Measurements from ENCODE around the gene SPATA31E1. TPM values are rescaled to one million over a fixed set of nuclear protein-coding genes. Genes with fewer than 3 reads are reported as not detected.
"Not testable (repeated sequence)": the region's sequence is repeated elsewhere in the genome, so short reads cannot be mapped to it uniquely, and the experiment has no call there.

Gene SPATA31E1
- total RNA-seq, 1 experiment from 2014 or later: 0.04 TPM

- H3K9ac ChIP-seq (ENCODE audit: low read length): no peak overlapping the region
- H3K4me2 ChIP-seq (ENCODE audit: low read length): no peak overlapping the region
- H3K79me2 ChIP-seq (ENCODE audit: low read length): no peaks in the 10 kb centered on the region
- H4K20me1 ChIP-seq (ENCODE audit: low read length): no peaks in the 10 kb centered on the region
- H3K9me2 ChIP-seq (replicated peaks; ENCODE audit: low read length): no peaks in the 10 kb centered on the region
- POLR2A ChIA-PET (ENCODE audit: unreplicated experiment): no interaction called here
- DNase-seq (peak; percentile 51), ATAC-seq (no peak)
- H3K27me3 ChIP-seq (ENCODE audit: low read length): no peaks in the 10 kb centered on the region
- H3K27ac ChIP-seq (ENCODE audit: low read length): no peak overlapping the region
- H2AFZ ChIP-seq (ENCODE audit: low read length): no peak overlapping the region
- no peak overlapping the region for H3K4me3 ChIP-seq (ENCODE audit: low read length)
- no peaks in the 10 kb centered on the region; the same call in 1 of the 2 replicates for H3K4me1 ChIP-seq (ENCODE audit: insufficient read depth, low read length)
- H3K36me3 ChIP-seq (ENCODE audit: low read depth, low read length): no peaks in the 10 kb centered on the region
- no peaks in the 10 kb centered on the region for H3K9me3 ChIP-seq (ENCODE audit: low read length)
- BruUV-seq (replicated peaks): no TSS peak
- H3F3A ChIP-seq (ENCODE audit: low read length, unreplicated experiment): no peaks in the 10 kb centered on the region
- TF ChIP-seq EZH2phosphoT487 (IDR thresholded peaks at IDR 0.05; ENCODE audit: borderline replicate concordance, low read length): no peak
- TF ChIP-seq CTCF (conservative IDR thresholded peaks at IDR 0.05; ENCODE audit: low read depth, low read length): no peak
- no peak for TF ChIP-seq EZH2 (IDR thresholded peaks at IDR 0.05; ENCODE audit: low read length, unreplicated experiment)
- intact Hi-C loops (cut with micrococcal nuclease): no loop called here
- CTCF ChIA-PET: no interaction called here
These were observed 32.3 kb upstream of the SPATA31E1 start for GRCh38 chr9:87850391-87850790.

- H3K27me3 ChIP-seq (ENCODE audit: low read length); DNase-seq; ATAC-seq; POLR2A ChIA-PET (ENCODE audit: unreplicated experiment); H4K20me1 ChIP-seq (ENCODE audit: low read length); H3K9ac ChIP-seq (ENCODE audit: low read length); H3K9me2 ChIP-seq (replicated peaks; ENCODE audit: low read length); BruUV-seq (replicated peaks); H3K4me3 ChIP-seq (ENCODE audit: low read length); H3K4me2 ChIP-seq (ENCODE audit: low read length); H3K9me3 ChIP-seq (ENCODE audit: low read length); CTCF ChIA-PET; H3K79me2 ChIP-seq (ENCODE audit: low read length); H3K36me3 ChIP-seq (ENCODE audit: low read depth, low read length); H3F3A ChIP-seq (ENCODE audit: low read length, unreplicated experiment); H3K4me1 ChIP-seq (ENCODE audit: insufficient read depth, low read length); intact Hi-C loops (cut with micrococcal nuclease); H3K27ac ChIP-seq (ENCODE audit: low read length); H2AFZ ChIP-seq (ENCODE audit: low read length): not testable (repeated sequence)
These were observed 31.5 kb upstream of the SPATA31E1 start for GRCh38 chr9:87851186-87851585.

GRCh38 chr9:87853302-87853701 is 29.4 kb upstream of the SPATA31E1 start:
- Histone ChIP-seq H3K9me3 (ENCODE audit: low read length) (no peaks in the 10 kb centered on the region), H3K36me3 (ENCODE audit: low read depth, low read length) (no peaks in the 10 kb centered on the region), H3K27ac (ENCODE audit: low read length) (no peak overlapping the region), H3K4me1 (ENCODE audit: insufficient read depth, low read length) (no peaks in the 10 kb centered on the region; the same call in 1 of the 2 replicates), H3K9me2 (replicated peaks; ENCODE audit: low read length) (no peaks in the 10 kb centered on the region), H3F3A (ENCODE audit: low read length, unreplicated experiment) (no peaks in the 10 kb centered on the region), H2AFZ (ENCODE audit: low read length) (no peak overlapping the region), H3K27me3 (ENCODE audit: low read length) (no peaks in the 10 kb centered on the region), H4K20me1 (ENCODE audit: low read length) (no peaks in the 10 kb centered on the region), H3K4me2 (ENCODE audit: low read length) (no peak overlapping the region), H3K79me2 (ENCODE audit: low read length) (no peaks in the 10 kb centered on the region), H3K4me3 (ENCODE audit: low read length) (no peak overlapping the region), H3K9ac (ENCODE audit: low read length) (no peak overlapping the region)
- TF ChIP-seq EZH2phosphoT487 (IDR thresholded peaks at IDR 0.05; ENCODE audit: borderline replicate concordance, low read length) (no peak), CTCF (conservative IDR thresholded peaks at IDR 0.05; ENCODE audit: low read depth, low read length) (no peak), EZH2 (IDR thresholded peaks at IDR 0.05; ENCODE audit: low read length, unreplicated experiment) (no peak)
- ATAC-seq (no peak), DNase-seq (no peak)
- ChIA-PET CTCF (no interaction called here), POLR2A (ENCODE audit: unreplicated experiment) (no interaction called here)
- intact Hi-C loops (cut with micrococcal nuclease): no loop called here
- BruUV-seq (replicated peaks): no TSS peak

Measured in PC-3 (cell line).